Nephron (organoid): ENCODE data around the gene RPL7A.
"Not testable (repeated sequence)": the region's sequence is repeated elsewhere in the genome, so short reads cannot be mapped to it uniquely, and the experiment has no call there.

Source experiments
- H3K27ac Mint-ChIP-seq, 3 experiments: 2 replicates each; pipeline ENCODE4 v1.8.0; 2020; ENCODE audit warnings: mixed read lengths in 3 of 3, mild to moderate bottlenecking in 2 of 3, moderate library complexity in 1 of 3
- H3K27me3 Mint-ChIP-seq: 2 replicates; pipeline ENCODE4 v1.8.0; 2021; ENCODE audit warnings: low read depth, mild to moderate bottlenecking, moderate library complexity, mixed read lengths
- H3K36me3 Mint-ChIP-seq: 2 replicates; pipeline ENCODE4 v1.8.0; 2020; ENCODE audit warnings: low read depth, mixed read lengths
- H3K4me1 Mint-ChIP-seq: 2 replicates; pipeline ENCODE4 v1.8.0; 2020; ENCODE audit warnings: mixed read lengths
- H3K4me3 Mint-ChIP-seq, 3 experiments: 2 replicates each; pipeline ENCODE4 v1.8.0; 2020; ENCODE audit warnings: mild to moderate bottlenecking in 3 of 3, mixed read lengths in 3 of 3, moderate library complexity in 2 of 3
- H3K9me3 Mint-ChIP-seq: 2 replicates; pipeline ENCODE4 v1.8.0; 2020; ENCODE audit warnings: mixed read lengths
- TF ChIP-seq, protein P1 (sequence below), 3 experiments: fragments of 200-600 bp; sonication (generic); IDR thresholded peaks; one replicate each; pipeline ENCODE4 v1.5.0; 2021; ENCODE audit warnings: antibody characterized with exemption in 3 of 3; ENCODE audit not compliant: unreplicated experiment in 3 of 3

RPL7A gene

DNA sequence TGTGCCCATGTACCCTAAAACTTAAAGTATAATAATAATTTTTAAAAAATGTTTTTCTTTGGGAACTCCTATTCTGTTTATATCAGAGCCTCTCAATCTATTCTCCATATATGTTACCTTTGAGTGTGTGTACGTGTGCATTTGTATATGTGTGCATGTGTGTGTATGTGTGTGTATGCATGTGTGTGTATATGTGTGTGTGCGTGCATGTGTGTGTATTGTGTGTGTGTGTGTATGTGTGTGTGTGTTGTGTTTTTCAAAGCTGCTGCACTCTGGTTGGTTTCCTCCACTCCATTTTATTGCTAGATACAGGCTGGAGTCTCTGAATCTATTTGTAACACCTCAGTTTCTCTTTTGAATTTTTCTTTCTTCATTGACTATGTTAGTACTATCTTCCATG, 32.0 kb upstream of the RPL7A start:
- TF ChIP-seq, protein P1, sequence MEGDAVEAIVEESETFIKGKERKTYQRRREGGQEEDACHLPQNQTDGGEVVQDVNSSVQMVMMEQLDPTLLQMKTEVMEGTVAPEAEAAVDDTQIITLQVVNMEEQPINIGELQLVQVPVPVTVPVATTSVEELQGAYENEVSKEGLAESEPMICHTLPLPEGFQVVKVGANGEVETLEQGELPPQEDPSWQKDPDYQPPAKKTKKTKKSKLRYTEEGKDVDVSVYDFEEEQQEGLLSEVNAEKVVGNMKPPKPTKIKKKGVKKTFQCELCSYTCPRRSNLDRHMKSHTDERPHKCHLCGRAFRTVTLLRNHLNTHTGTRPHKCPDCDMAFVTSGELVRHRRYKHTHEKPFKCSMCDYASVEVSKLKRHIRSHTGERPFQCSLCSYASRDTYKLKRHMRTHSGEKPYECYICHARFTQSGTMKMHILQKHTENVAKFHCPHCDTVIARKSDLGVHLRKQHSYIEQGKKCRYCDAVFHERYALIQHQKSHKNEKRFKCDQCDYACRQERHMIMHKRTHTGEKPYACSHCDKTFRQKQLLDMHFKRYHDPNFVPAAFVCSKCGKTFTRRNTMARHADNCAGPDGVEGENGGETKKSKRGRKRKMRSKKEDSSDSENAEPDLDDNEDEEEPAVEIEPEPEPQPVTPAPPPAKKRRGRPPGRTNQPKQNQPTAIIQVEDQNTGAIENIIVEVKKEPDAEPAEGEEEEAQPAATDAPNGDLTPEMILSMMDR (IDR thresholded peaks at IDR 0.05; ENCODE audit: unreplicated experiment in 3 of 3) = no peak
- Mint-ChIP-seq H3K9me3 (peaks cover 9% of the 10 kb centered on the region), H3K27me3 (peaks cover 16% of the 10 kb centered on the region), H3K36me3 (no peaks in the 10 kb centered on the region), H3K4me3 (no peak overlapping the region), H3K4me1 (no peaks in the 10 kb centered on the region), H3K27ac (no peak overlapping the region)

DNA sequence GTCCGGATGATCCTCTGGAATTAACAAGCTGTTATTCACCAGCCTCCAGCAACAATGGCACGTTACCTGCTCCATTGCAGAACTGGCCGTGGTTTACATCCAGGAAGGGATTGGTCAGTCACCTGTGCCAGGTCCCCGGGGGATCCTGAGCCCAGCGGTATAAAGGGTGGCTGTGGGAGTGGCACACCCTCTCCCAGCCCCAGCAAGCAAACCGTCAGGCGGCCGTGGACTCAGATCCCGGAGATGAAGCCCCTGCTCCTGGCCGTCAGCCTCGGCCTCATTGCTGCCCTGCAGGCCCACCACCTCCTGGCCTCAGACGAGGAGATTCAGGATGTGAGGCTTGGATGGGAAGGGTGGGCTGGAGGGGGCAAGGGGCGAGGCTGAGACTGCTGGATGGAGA, 30.5 kb upstream of the RPL7A start:
- not testable (repeated sequence) for H3K9me3 Mint-ChIP-seq, H3K27ac Mint-ChIP-seq
- peaks cover 16% of the 10 kb centered on the region for H3K27me3 Mint-ChIP-seq

DNA sequence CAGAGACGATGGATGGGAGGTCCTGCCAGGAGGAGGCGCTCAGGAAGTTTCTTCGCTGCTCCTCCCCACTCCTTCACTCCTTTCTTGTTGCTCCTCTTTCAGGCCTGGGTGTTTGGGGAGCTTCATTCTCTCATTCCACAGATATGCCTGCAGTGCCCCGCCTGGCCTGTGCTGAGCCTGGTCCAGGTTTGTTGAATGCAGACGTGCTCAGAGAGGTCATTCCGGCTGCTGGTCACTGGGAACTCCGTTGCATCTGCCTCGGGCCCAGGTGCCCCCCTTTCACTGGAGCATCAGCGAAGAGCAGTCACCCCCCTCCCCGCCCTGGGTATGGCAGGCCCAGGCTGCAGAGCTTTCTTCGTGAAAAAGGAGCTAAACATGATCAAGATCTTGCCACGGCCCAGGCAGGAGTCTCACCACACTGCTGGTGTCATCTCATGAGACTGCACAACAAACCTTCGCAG, 27.6 kb upstream of the RPL7A start:
- Mint-ChIP-seq H3K9me3 (peaks cover 19% of the 10 kb centered on the region), H3K27ac (no peak overlapping the region), H3K4me1 (no peaks in the 10 kb centered on the region), H3K36me3 (peaks cover 4% of the 10 kb centered on the region), H3K4me3 (no peak overlapping the region), H3K27me3 (peaks cover 21% of the 10 kb centered on the region)
- TF ChIP-seq, protein P1 (IDR thresholded peaks at IDR 0.05; ENCODE audit: unreplicated experiment in 3 of 3) = no peak

More for the DNA sequence above, 30.5 kb upstream of the RPL7A start:
- H3K4me3 Mint-ChIP-seq, H3K4me1 Mint-ChIP-seq, H3K36me3 Mint-ChIP-seq: not testable (repeated sequence)

DNA sequence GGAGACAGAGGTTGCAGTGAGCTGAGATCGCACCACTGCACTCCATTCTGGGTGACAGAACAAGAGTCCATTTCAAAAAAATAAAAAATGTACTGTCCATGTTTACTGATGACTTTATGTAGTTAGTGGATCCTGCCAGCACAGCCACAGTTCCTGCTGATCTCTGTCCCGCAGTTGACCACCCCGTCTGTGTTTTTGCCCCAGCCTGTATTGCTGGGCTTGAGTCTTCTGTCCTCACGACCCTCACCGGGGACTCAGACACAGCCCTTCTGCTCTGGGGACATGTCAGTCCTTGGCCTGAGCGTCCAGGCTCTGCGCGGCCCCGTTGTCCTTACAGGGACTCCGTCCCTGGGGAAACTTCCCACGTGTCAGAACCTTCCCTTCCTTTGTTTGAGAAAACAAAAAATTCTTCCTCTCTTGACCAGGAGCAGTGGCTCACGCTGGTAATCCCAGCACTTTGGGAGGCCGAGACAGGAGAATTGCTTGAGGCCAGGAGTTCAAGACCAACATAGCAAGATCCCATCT, 26.5 kb upstream of the RPL7A start:
- Mint-ChIP-seq H3K4me3 (no peak overlapping the region), H3K27ac (no peak overlapping the region), H3K27me3 (peaks cover 18% of the 10 kb centered on the region), H3K36me3 (peaks cover 7% of the 10 kb centered on the region), H3K4me1 (no peaks in the 10 kb centered on the region), H3K9me3 (peaks cover 12% of the 10 kb centered on the region)
- TF ChIP-seq, protein P1 (IDR thresholded peaks at IDR 0.05; ENCODE audit: unreplicated experiment in 3 of 3) = no peak

DNA sequence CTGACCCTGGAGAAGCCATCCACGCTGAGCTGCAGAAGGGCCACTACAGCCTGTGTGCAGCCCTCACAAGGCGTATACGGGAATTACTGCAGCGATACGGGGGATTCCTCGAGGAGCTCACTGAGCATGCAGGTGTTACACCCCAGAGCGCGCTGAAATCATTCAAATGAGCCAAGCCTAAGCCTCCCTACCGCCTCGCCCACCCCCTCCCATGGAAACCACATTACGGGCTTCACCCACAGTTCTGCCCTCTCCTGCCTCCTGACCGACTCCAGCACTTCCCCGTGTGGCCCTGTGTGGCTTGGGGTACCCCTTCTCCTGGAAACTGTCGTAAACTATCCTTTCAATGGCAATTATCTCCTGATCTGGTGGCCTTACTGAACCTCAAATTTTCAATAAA, 25.3 kb upstream of the RPL7A start:
- Mint-ChIP-seq H3K4me3 (no peak overlapping the region), H3K4me1 (no peaks in the 10 kb centered on the region), H3K27me3 (peaks cover 10% of the 10 kb centered on the region), H3K36me3 (peaks cover 12% of the 10 kb centered on the region), H3K27ac (no peak overlapping the region), H3K9me3 (peaks cover 10% of the 10 kb centered on the region)
- TF ChIP-seq, protein P1 (IDR thresholded peaks at IDR 0.05; ENCODE audit: unreplicated experiment in 3 of 3) = no peak

DNA sequence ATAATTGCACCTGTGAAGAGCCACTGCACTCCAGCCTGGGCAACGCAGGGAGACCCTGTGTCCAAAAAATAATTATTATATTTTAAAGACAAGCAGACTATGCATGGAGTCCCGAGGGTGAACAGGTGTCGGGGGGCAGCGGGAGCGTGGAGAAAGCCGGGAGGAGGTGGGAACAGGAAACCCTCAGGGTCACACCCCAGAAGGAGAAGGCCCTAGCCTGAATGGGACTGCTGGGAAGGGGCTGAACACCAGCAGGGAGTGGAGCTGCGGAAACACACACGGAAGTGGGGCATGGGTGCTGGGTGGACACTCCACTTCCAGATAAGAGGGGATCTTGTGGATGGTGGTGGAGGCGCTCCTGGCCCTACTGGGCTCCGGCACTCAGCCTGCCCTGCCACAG, 24.8 kb upstream of the RPL7A start:
- no peak overlapping the region for H3K27ac Mint-ChIP-seq
- H3K27me3 Mint-ChIP-seq = peaks cover 10% of the 10 kb centered on the region

More for the DNA sequence above, 24.8 kb upstream of the RPL7A start:
- H3K4me1 Mint-ChIP-seq = no peaks in the 10 kb centered on the region
- H3K36me3 Mint-ChIP-seq = peaks cover 14% of the 10 kb centered on the region
- H3K4me3 Mint-ChIP-seq = no peak overlapping the region
- H3K9me3 Mint-ChIP-seq = peaks cover 10% of the 10 kb centered on the region
- TF ChIP-seq, protein P1 (IDR thresholded peaks at IDR 0.05; ENCODE audit: unreplicated experiment in 3 of 3) = no peak
